Ovary (tissue), 9 donors: Measurements from ENCODE around the gene RABAC1. TPM values are rescaled to one million over a fixed set of nuclear protein-coding genes. Genes with fewer than 3 reads are reported as not detected.
A peak's percentile ranks its signal among the peaks of the same experiment; 100 is the strongest.

Experiments used
- DNase-seq, 5 donors: peaks; one replicate each; pipeline ENCODE4 v3.0.0-alpha.2; 2019 to 2020
- H3K27ac ChIP-seq, 2 donors: fragments of 200-600 bp; one replicate each; pipeline versions ENCODE4 v1.5.1 to v1.8.0; 2019 to 2022
- H3K27me3 ChIP-seq: fragments of 200-600 bp; one replicate; pipeline ENCODE4 v1.8.0; 2022
- H3K36me3 ChIP-seq: fragments of 200-600 bp; sonication (generic); one replicate; pipeline ENCODE4 v1.5.1; 2019
- H3K4me1 ChIP-seq: one replicate; pipeline ENCODE4 v1.8.1; 2013; ENCODE audit warnings: mild to moderate bottlenecking, moderate library complexity; ENCODE audit not compliant: insufficient read depth
- H3K4me3 ChIP-seq: fragments of 200-600 bp; sonication (generic); one replicate; pipeline ENCODE4 v1.5.1; 2017
- H3K9me3 ChIP-seq, 2 donors: fragments of 200-600 bp in 1 of 2; sonication (generic) in 1 of 2; one replicate each; pipeline versions ENCODE4 v1.5.1 to v1.8.1; 2013 to 2019; ENCODE audit warnings: mild to moderate bottlenecking in 1 of 2, moderate library complexity in 1 of 2
- EP300 ChIP-seq: sonication (generic); formaldehyde crosslinking; IDR thresholded peaks from one replicate; pipeline ENCODE4 v1.6.1; 2017; ENCODE audit warnings: antibody characterized with exemption
- POLR2A ChIP-seq: fragments of 450-650 bp; IDR thresholded peaks from one replicate; pipeline ENCODE4 v1.6.1; 2017; ENCODE audit warnings: antibody characterized with exemption, mild to moderate bottlenecking, moderate library complexity
- WGBS, 3 donors: extraction: QIAGEN DNeasy Blood & Tissue Kit in 1 of 3; methylation state at CpG; one replicate each; pipeline versions ENCODE4 v1.1.5 to v1.1.7; 2013 to 2017; 5-methylcytosine and 5-hydroxymethylcytosine counted together
- intact Hi-C, 4 donors: fragments of 100-400 bp; cut with DNase I; formaldehyde crosslinking; loops; one replicate each; pipeline versions ENCODE4 v1.11.0 to v1.15.1; 2022 to 2023
- polyA plus RNA-seq, 2 donors: library from polyadenylated mRNA; stranded (reverse); fragments of 200-250 nt in 1 of 2; fragments of 350-450 nt in 1 of 2; fragmentation: Illumina TruSeq in 1 of 2; extraction: RNeasy Lipid Tissue Mini Kit (QIAGEN cat#74804) in 1 of 2; gene quantifications; one replicate each; pipeline ENCODE4 v1.2.3, GENCODE V29; 2013 to 2014
- total RNA-seq, 7 donors: library from RNA; depleted of rRNA in 2 of 7; stranded (reverse); fragments of >200 nt in 2 of 7; fragmentation: NEBNext Ultra II Directional in 3 of 7; extraction: Animal tissue kit (Norgen Biotek cat#: 25700) in 3 of 7; gene quantifications; one replicate each; pipeline versions ENCODE4 v1.1.0 to v1.2.4, GENCODE V29; 2016 to 2023
- TF ChIP-seq, protein P1 (sequence below), 3 donors: fragments of 450-650 bp in 2 of 3; fragments of 200-600 bp in 1 of 3; IDR thresholded peaks; one replicate each; pipeline versions ENCODE4 v1.5.1 to v1.8.0; 2016 to 2022; ENCODE audit warnings: antibody characterized with exemption in 3 of 3, mild to moderate bottlenecking in 1 of 3
- donor health status: DM: no; HTN: no; CAD: no; lungs with moderate emphysema.
- donor health status: DM: no; HTN: no; CAD: no.
- donor health status: Bipolar disorder and iron deficiency.
- donor health status: DM: yes; HTN: yes; CAD: no.
- donor health status: DM: no; HTN: no; CAD: no.
- donor health status: DM: yes; HTN: yes; CAD: no.

The RABAC1 gene
- total and polyA plus RNA-seq, 9 donors: 21.2 to 224 (median 147) TPM

DNA sequence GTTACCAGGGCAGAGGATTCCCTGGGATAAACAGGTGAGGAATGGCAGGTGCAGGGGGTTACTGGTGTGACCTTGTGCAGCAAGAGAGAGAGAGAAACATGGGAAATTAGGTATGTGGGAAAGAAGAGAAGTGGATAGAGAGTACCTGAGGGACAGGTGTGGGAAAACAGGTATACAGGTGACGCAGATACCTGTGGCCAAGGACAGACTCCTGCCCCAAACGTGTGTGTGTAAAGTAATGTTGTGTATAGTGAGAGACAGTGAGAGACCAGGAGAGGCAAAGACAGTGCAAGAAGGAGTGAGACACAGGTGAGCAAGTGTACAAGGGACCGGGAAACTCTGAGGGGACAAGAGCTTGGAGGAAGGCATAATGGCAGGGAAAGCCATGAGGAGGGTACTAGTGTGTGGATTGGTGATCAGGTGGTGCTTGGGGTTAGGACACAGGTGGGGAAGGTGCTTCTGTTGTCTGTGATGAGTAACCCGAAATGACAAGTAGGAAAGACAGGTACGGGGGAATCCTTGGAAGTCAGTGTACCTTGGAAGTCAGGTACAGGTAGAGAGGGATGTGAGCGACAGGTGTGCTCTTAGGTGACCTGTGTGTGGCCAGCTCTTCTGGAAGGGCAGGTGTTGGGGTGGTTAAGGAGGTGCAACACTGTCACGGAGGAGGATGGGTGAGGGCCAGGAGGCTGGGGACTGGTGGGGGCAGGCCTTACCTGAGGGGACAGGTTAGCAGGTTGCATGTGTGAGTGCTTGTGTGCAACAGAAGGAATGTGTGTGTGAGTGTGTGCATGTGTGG lies 33.7 kb downstream of the RABAC1 start:
- WGBS, 3 donors: 51 to 54% (median 53%) methylated on average over 7 of the region's 7 CpGs
- Histone ChIP-seq H3K4me1 (peaks cover 5% of the 10 kb centered on the region), H3K4me3 (no peak overlapping the region), H3K27me3 (no peaks in the 10 kb centered on the region), H3K36me3 (no peaks in the 10 kb centered on the region), H3K27ac (no peak overlapping the region), H3K9me3 (no peaks in the 10 kb centered on the region)
- no peak for DNase-seq
- TF ChIP-seq EP300 (no peak), POLR2A (no peak)
- TF ChIP-seq, protein P1, sequence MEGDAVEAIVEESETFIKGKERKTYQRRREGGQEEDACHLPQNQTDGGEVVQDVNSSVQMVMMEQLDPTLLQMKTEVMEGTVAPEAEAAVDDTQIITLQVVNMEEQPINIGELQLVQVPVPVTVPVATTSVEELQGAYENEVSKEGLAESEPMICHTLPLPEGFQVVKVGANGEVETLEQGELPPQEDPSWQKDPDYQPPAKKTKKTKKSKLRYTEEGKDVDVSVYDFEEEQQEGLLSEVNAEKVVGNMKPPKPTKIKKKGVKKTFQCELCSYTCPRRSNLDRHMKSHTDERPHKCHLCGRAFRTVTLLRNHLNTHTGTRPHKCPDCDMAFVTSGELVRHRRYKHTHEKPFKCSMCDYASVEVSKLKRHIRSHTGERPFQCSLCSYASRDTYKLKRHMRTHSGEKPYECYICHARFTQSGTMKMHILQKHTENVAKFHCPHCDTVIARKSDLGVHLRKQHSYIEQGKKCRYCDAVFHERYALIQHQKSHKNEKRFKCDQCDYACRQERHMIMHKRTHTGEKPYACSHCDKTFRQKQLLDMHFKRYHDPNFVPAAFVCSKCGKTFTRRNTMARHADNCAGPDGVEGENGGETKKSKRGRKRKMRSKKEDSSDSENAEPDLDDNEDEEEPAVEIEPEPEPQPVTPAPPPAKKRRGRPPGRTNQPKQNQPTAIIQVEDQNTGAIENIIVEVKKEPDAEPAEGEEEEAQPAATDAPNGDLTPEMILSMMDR (IDR thresholded peaks at IDR 0.05): no peak
- intact Hi-C loops: no loop called here

DNA sequence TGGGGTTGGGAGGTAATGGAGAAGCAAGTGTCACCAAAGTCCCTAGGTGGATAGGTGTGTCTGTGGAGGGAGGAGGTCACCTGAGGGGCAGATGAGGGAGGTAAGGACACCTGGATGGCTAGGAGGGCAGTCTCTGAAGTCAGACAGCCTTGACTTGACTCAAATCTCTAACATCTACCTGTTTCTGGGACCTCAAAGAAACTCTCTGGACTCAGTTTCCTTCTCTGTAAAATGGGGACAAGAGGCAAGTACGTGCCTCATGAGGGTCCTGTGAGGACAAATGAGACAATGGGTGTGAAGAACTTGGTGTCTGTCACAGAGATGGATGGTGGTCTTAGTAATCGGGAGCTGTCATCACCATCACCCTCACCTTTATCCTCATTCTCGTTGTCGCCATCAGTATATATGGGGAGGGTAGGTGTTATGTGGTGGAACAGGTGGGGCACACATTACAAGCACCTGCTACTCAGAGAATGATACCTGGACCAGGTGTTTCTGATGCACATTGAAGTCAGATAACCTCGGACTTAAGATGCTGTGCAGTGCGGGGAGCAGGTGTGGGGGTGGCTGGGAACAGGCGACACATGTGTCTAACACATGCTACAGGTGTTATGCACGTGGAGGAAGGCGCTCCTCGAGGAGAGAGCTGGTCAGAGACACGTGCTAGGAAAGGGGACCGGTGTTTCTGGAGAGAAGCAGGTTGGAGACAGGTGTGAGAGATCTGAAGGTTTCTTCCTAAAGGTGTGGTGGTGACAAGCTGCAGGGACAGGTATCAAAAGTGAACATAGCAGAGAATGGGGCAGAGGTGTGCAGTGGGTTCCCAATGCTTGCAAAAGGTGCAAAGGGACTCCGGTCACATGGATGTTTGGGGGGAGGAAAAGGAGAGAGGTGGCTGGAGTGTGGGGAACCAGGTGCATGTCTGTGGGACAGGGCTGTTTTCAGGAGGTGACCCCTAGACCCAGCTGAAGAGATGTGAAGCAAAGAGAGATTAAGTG lies 34.7 kb downstream of the RABAC1 start:
- H3K36me3 ChIP-seq: no peaks in the 10 kb centered on the region
- no peak overlapping the region for H3K27ac ChIP-seq
- intact Hi-C loops: no loop called here
- H3K4me3 ChIP-seq: no peak overlapping the region
- H3K9me3 ChIP-seq: no peaks in the 10 kb centered on the region
- WGBS, 3 donors: 35 to 50% (median 41%) methylated on average over 13 of the region's 13 CpGs
- peaks cover 5% of the 10 kb centered on the region for H3K4me1 ChIP-seq
- no peaks in the 10 kb centered on the region for H3K27me3 ChIP-seq
- TF ChIP-seq, protein P1 (IDR thresholded peaks at IDR 0.05): no peak
- no peak for TF ChIP-seq POLR2A
- no peak for TF ChIP-seq EP300
- DNase-seq: no peak

DNA sequence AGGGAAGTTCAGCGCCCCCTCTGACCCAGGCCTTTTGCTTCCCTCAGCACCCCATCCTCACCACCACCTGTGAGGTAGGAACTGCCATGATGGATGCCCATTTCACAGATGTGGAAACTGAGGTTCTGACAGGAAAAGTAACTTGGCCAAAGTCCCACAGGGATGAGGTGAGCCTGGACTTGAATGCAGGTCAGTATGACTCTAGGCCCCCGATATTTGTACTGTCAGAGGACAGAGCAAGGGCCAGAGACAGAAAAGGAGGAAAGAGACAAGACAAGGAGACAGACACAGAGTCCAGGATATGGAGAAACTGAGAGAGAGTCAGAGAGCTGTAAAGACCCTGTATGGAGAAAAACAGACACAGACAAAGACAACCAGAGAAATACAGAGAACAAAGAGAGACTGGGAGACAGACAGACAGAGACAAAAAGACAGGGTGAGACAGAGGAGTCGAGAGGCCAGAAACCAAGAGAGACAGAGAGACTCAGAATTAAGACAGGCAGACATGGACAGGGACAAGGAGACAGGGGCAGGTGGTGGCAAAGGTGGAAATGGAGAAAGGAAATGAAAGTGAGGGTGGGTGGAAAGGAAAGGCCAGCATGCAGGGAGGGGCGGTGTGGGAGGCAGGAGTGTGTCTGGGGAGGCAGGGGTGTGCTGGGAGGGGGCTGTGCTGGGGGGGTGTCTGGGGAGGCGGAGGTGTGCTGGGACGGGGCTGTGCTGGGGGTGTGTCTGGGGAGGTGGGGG lies 35.9 kb downstream of the RABAC1 start:
- 19 to 27% (median 26%) methylated on average over 4 to 6 of the region's 6 CpGs for WGBS, 3 donors
- peaks cover 1% of the 10 kb centered on the region for H3K4me1 ChIP-seq
- no peaks in the 10 kb centered on the region for H3K36me3 ChIP-seq
- no peak for DNase-seq
- intact Hi-C loops: no loop called here
- no peak overlapping the region for H3K27ac ChIP-seq
- no peak overlapping the region for H3K4me3 ChIP-seq
- TF ChIP-seq POLR2A: no peak
- H3K27me3 ChIP-seq: no peaks in the 10 kb centered on the region
- no peaks in the 10 kb centered on the region for H3K9me3 ChIP-seq

DNA sequence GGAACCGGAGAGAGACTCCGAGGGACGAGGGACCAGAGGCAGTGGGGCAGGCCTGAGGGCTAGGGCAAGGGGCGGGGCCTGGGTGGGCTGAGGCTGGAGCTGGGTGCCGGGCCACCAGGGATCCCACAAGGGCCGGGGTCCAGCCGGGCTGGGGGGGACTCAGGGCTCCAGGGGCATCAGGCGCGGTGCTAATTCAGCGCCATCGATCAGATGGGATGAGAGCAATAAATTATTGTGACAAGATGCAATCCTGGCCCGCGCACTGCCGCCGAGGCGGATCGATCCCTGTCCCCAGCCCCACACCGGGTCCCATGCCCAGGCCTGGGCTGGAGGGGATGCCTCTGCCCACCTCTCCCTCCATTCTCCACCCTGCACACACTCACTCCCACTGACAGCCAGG lies 36.5 kb downstream of the RABAC1 start:
- H3K4me1 ChIP-seq: no peaks in the 10 kb centered on the region
- no peak overlapping the region for H3K27ac ChIP-seq
- H3K9me3 ChIP-seq: no peaks in the 10 kb centered on the region
- H3K27me3 ChIP-seq: no peaks in the 10 kb centered on the region
- TF ChIP-seq POLR2A (no peak), EP300 (no peak)
- TF ChIP-seq, protein P1 (IDR thresholded peaks at IDR 0.05): no peak
- 6 to 9% (median 8%) methylated on average over 18 of the region's 18 CpGs for WGBS, 3 donors
- H3K4me3 ChIP-seq: no peak overlapping the region
- intact Hi-C loops: no loop called here
- DNase-seq: peak in 1 of 5 donors; percentile 26
- H3K36me3 ChIP-seq: no peaks in the 10 kb centered on the region
